ENCODE results near the gene NCR3LG1.

NCR3LG1 gene

GRCh38 chr11:17389957-17390649, 38.5 kb downstream of the NCR3LG1 start:
- CTCF ChIA-PET, result interaction anchor here (0.5 to 2.1 kb wide), 3 partner anchors 109 to 1192 kb away, joined by 3 to 9 read pairs (median 3); no protein-coding TSS in a partner anchor
- no peak for TF ChIP-seq CTCF (conservative IDR thresholded peaks at IDR 0.05; ENCODE audit: low read depth)
- POLR2A ChIA-PET (ENCODE audit: low non-redundant PET), result no interaction called here
- no peak for DNase-seq (ENCODE audit: low spot score)
- no peak overlapping the region for H3K27ac ChIP-seq

GRCh38 chr11:17391493-17392355, 40.1 kb downstream of the NCR3LG1 start:
- no peak overlapping the region for H3K27ac ChIP-seq
- TF ChIP-seq CTCF (conservative IDR thresholded peaks at IDR 0.05; ENCODE audit: low read depth), result no peak
- POLR2A ChIA-PET (ENCODE audit: low non-redundant PET), result no interaction called here
- CTCF ChIA-PET, result interaction anchor here (0.6 to 1.1 kb wide), 2 partner anchors 8 to 336 kb away, joined by 4 read pairs; no protein-coding TSS in a partner anchor
- no peak for DNase-seq (ENCODE audit: low spot score)

GRCh38 chr11:17392872-17393271, 41.3 kb downstream of the NCR3LG1 start:
- CTCF ChIA-PET, result interaction anchor here (1.1 kb wide), 1 partner anchor 9 kb away, joined by 4 read pairs; no protein-coding TSS in a partner anchor
- TF ChIP-seq CTCF (conservative IDR thresholded peaks at IDR 0.05; ENCODE audit: low read depth), result no peak
- POLR2A ChIA-PET (ENCODE audit: low non-redundant PET), result no interaction called here
- H3K27ac ChIP-seq, result no peak overlapping the region
- DNase-seq (ENCODE audit: low spot score), result no peak

GRCh38 chr11:17393472-17393871, 41.9 kb downstream of the NCR3LG1 start:
- POLR2A ChIA-PET (ENCODE audit: low non-redundant PET), result no interaction called here
- CTCF ChIA-PET, result interaction anchor here (0.7 kb wide), 1 partner anchor 9 kb away, joined by 3 read pairs; no protein-coding TSS in a partner anchor
- H3K27ac ChIP-seq, result no peak overlapping the region
- TF ChIP-seq CTCF (conservative IDR thresholded peaks at IDR 0.05; ENCODE audit: low read depth), result no peak
- DNase-seq (ENCODE audit: low spot score), result no peak

- DNase-seq (ENCODE audit: low spot score), result no peak
- no peak overlapping the region for H3K27ac ChIP-seq
- POLR2A ChIA-PET (ENCODE audit: low non-redundant PET), result no interaction called here
- CTCF ChIA-PET, result interaction anchor here (0.6 kb wide), 1 partner anchor 77 kb away, joined by 3 read pairs; no protein-coding TSS in a partner anchor
- TF ChIP-seq CTCF (conservative IDR thresholded peaks at IDR 0.05; ENCODE audit: low read depth), result no peak
Observed at GRCh38 chr11:17394743-17395390, 43.3 kb downstream of the NCR3LG1 start.

GRCh38 chr11:17395554-17395961, 44.0 kb downstream of the NCR3LG1 start:
- H3K27ac ChIP-seq, result no peak overlapping the region
- DNase-seq (ENCODE audit: low spot score), result no peak
- CTCF ChIA-PET, result interaction anchor here (0.6 kb wide), 1 partner anchor 77 kb away, joined by 3 read pairs; no protein-coding TSS in a partner anchor
- POLR2A ChIA-PET (ENCODE audit: low non-redundant PET), result no interaction called here
- no peak for TF ChIP-seq CTCF (conservative IDR thresholded peaks at IDR 0.05; ENCODE audit: low read depth)

Measured in RWPE1 (cell line).